ENCODE results near the gene VOPP1. TPM values are rescaled to one million over a fixed set of nuclear protein-coding genes. Genes with fewer than 3 reads are reported as not detected.
A peak's percentile ranks its signal among the peaks of the same experiment; 100 is the strongest.

VOPP1 gene
- total and polyA plus RNA-seq, 7 donors, result 16.3 to 45.7 (median 29.7) TPM

DNA sequence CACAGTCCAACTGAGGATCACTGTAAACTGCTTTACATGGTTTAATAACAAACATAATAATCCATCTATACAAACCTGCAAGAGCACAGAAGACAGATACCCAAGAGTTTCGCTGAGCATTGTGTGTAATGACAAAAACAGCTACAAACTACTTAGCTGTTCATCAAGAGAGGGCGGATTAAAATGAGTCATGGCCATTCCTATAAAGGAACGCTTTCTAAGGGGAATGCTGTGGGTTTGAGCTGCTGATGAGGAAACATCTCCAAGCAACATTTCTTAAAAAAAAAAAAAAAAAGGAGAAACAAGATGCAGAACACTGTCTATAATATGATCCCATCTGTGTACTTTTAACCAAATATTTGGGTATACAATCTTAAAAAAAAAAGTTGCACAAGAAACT is 33.8 kb downstream of the VOPP1 start:
- DNase-seq (no peak), ATAC-seq (no peak)
- Histone ChIP-seq H3K9me3 (no peaks in the 10 kb centered on the region), H3K4me1 (peaks cover 67% of the 10 kb centered on the region), H3K4me3 (no peak overlapping the region), H3K27ac (peak overlapping the region; percentile 10), H3K27me3 (ENCODE audit: insufficient read depth in 3 of 3, low read length in 2 of 3) (no peaks in the 10 kb centered on the region), H3K36me3 (ENCODE audit: insufficient read depth in 1 of 2, low read depth in 1 of 2) (no peaks in the 10 kb centered on the region)
- intact Hi-C loops (cut with DNase I), result no loop called here
- TF ChIP-seq, protein P1, sequence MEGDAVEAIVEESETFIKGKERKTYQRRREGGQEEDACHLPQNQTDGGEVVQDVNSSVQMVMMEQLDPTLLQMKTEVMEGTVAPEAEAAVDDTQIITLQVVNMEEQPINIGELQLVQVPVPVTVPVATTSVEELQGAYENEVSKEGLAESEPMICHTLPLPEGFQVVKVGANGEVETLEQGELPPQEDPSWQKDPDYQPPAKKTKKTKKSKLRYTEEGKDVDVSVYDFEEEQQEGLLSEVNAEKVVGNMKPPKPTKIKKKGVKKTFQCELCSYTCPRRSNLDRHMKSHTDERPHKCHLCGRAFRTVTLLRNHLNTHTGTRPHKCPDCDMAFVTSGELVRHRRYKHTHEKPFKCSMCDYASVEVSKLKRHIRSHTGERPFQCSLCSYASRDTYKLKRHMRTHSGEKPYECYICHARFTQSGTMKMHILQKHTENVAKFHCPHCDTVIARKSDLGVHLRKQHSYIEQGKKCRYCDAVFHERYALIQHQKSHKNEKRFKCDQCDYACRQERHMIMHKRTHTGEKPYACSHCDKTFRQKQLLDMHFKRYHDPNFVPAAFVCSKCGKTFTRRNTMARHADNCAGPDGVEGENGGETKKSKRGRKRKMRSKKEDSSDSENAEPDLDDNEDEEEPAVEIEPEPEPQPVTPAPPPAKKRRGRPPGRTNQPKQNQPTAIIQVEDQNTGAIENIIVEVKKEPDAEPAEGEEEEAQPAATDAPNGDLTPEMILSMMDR (IDR thresholded peaks at IDR 0.05), result no peak
- WGBS, 3 donors, result 87 to 91% (median 88%) methylated on average over 3 of the region's 3 CpGs

DNA sequence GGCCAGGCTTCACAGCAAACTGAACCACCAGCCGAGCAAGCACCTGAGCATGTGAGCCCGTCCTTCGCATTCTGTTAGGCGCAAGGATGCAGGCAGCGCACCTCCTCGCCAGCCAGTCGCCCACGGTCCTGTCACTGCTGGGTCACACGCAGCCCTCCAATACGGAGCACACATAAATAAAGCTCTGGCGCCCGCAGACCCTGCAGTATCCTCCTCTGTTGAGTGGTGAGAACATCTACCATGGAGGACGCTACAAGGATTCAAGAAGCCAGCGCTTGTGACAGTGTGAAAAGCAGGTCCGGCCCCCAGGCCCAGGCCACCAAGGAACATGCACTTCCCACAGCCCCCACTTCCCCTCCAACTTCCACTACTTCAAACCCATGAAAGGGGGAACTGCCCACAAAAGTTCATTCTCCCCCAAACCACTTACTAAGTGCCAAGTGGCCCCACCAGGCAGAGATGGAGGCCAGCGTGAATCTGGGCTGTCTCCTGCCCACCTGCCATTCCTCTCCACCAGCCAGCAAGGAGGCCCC is 34.8 kb downstream of the VOPP1 start:
- intact Hi-C loops (cut with DNase I), result no loop called here
- peaks cover 77% of the 10 kb centered on the region for H3K4me1 ChIP-seq
- TF ChIP-seq, protein P1 (IDR thresholded peaks at IDR 0.05), result no peak
- no peaks in the 10 kb centered on the region for H3K36me3 ChIP-seq (ENCODE audit: insufficient read depth in 1 of 2, low read depth in 1 of 2)
- H3K27me3 ChIP-seq (ENCODE audit: insufficient read depth in 3 of 3, low read length in 2 of 3), result no peaks in the 10 kb centered on the region
- H3K9me3 ChIP-seq, result no peaks in the 10 kb centered on the region
- no peak for DNase-seq
- H3K27ac ChIP-seq, result peak overlapping the region; percentile 10
- no peak overlapping the region for H3K4me3 ChIP-seq
- ATAC-seq, result no peak
- 93 to 96% (median 95%) methylated on average over 16 of the region's 16 CpGs for WGBS, 3 donors

DNA sequence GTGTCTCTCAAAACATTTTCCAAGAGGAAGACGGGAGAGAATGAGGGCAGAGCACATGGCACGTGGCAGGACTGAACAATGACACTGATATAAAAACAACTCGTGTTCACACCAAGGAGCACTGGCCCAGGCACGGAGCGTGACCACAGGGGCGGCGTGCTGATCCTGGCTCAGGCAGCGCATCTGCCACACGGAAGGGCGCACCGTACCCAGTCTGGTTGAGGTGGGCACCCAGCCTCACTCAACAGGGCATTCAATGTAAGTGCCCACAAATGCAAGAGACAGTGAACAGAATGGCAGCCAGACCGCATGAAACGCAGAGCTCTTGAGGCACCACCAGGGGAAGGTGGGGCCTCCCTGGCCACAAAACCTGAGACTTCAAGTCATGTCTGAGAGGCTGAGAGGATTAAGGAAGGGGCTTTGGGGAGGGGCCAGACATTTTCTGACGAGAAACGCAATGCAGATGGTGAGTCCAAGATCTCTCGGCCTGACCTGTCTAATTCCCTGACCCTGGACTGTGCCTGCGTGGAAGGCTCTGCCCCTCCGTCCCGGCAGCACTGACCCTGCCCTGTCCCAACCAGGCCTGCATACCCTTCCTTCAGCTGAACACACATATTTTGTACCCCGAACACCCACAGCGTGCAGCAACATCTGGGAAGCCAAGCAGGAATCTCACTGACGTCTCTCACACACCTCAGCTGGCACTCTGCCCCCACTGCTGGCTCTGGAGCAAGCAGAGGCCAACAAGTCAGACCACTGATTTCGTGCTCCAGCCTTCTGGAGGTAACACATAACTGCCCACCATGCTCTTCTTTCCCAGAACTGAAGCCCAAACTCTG is 35.5 kb downstream of the VOPP1 start:
- Histone ChIP-seq H3K4me1 (peaks cover 80% of the 10 kb centered on the region), H3K27ac (peak overlapping the region; percentile 48), H3K36me3 (ENCODE audit: insufficient read depth in 1 of 2, low read depth in 1 of 2) (no peaks in the 10 kb centered on the region), H3K4me3 (no peak overlapping the region), H3K9me3 (no peaks in the 10 kb centered on the region), H3K27me3 (ENCODE audit: insufficient read depth in 3 of 3, low read length in 2 of 3) (no peaks in the 10 kb centered on the region)
- no peak for DNase-seq
- no peak for ATAC-seq
- TF ChIP-seq, protein P1 (IDR thresholded peaks at IDR 0.05), result no peak
- intact Hi-C loops (cut with DNase I), result no loop called here
- WGBS, 3 donors, result 84 to 95% (median 86%) methylated on average over 23 of the region's 23 CpGs

DNA sequence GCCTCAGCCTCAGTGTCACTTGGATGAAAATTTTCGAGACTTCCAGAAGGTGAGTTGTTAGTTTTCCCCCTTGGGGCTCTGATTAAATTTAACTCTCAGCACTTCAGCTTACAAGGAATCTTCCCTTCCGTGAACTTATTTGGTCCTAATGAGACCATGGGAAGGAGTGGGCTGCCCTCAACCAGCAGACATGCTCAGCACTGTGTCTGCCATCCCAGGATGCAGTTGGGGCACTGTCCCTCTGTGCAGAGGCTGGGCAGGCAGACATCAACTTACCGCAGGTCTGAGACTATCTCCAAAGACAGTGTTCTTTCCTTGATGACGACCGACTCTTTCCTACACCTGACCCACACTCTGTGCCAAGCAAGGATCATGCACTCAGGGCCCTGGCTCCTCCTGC is 36.7 kb downstream of the VOPP1 start:
- TF ChIP-seq, protein P1 (IDR thresholded peaks at IDR 0.05), result no peak
- WGBS, 3 donors, result 56 to 83% (median 68%) methylated on average over 5 of the region's 5 CpGs
- no peaks in the 10 kb centered on the region for H3K36me3 ChIP-seq (ENCODE audit: insufficient read depth in 1 of 2, low read depth in 1 of 2)
- ATAC-seq (peak in 1 of 4 donors; percentile 9), DNase-seq (no peak)
- intact Hi-C loops (cut with DNase I), result no loop called here
- no peaks in the 10 kb centered on the region for H3K27me3 ChIP-seq (ENCODE audit: insufficient read depth in 3 of 3, low read length in 2 of 3)
- H3K4me1 ChIP-seq, result peaks cover 81% of the 10 kb centered on the region
- H3K9me3 ChIP-seq, result no peaks in the 10 kb centered on the region
- H3K27ac ChIP-seq, result peak overlapping the region; percentile 78
- H3K4me3 ChIP-seq, result no peak overlapping the region

All from psoas muscle (tissue), 8 donors.